ENCODE results near the gene ANXA10. TPM values are rescaled to one million over a fixed set of nuclear protein-coding genes. Genes with fewer than 3 reads are reported as not detected.
"Not testable (repeated sequence)": the region's sequence is repeated elsewhere in the genome, so short reads cannot be mapped to it uniquely, and the experiment has no call there.

ANXA10 gene
- polyA plus RNA-seq, 1 experiment = not detected

DNA sequence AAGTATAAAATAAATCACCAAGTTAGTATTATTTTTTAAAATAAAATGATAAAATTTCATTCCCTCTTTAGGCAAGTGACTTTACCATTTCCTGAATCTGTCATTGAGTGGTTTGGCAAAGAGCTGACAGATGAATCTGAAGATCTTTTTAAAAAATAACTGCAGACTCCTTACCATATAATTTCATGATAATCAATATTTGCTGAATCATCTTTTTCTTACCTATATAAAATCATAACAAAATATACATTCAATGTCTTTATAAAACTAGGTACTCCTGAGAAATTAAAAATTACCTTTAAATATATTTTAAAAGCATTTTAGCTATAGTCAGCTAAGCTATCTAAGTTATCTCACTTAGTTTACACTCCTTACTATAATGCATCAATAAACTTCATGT is 17.2 kb downstream of the ANXA10 start:
- Histone ChIP-seq H3K4me3 (ENCODE audit: low read depth, low read length) (no peak overlapping the region), H3K27me3 (ENCODE audit: control insufficient read depth, insufficient read depth, low read length) (no peaks in the 10 kb centered on the region), H3K36me3 (ENCODE audit: control insufficient read depth, insufficient read depth, low read length) (no peaks in the 10 kb centered on the region)
- DNase-seq (ENCODE audit: low read depth) = no peak
- ChIA-PET CTCF (interaction anchor here (0.7 kb wide), 2 partner anchors 45 to 1944 kb away, joined by 3 read pairs; no protein-coding TSS in a partner anchor), POLR2A (no interaction called here)
- TF ChIP-seq CTCF (IDR thresholded peaks at IDR 0.05; ENCODE audit: insufficient read depth, low read depth, low read length) = no peak

DNA sequence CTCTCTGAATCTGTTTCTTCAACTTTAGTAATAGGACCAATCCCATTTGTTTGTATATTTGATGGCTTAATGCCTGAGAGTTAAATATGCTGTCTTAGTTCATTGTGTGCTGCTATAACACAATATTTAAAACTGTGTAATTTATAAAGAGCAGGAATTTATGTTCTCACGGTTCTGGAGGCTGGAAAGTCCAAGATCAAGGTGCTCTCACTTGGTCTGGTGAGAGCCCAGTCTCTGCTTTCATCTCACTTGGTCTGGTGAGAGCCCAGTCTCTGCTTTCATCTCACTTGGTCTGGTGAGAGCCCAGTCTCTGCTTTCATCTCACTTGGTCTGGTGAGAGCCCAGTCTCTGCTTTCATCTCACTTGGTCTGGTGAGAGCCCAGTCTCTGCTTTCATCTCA is 20.7 kb downstream of the ANXA10 start:
- CTCF ChIA-PET; H3K4me3 ChIP-seq (ENCODE audit: low read depth, low read length); DNase-seq (ENCODE audit: low read depth); POLR2A ChIA-PET; H3K36me3 ChIP-seq (ENCODE audit: control insufficient read depth, insufficient read depth, low read length); H3K27me3 ChIP-seq (ENCODE audit: control insufficient read depth, insufficient read depth, low read length): not testable (repeated sequence)

- Histone ChIP-seq H3K27me3 (ENCODE audit: control insufficient read depth, insufficient read depth, low read length) (no peaks in the 10 kb centered on the region), H3K4me3 (ENCODE audit: low read depth, low read length) (no peak overlapping the region), H3K36me3 (ENCODE audit: control insufficient read depth, insufficient read depth, low read length) (no peaks in the 10 kb centered on the region; the same call in 1 of the 2 replicates)
- no peak for DNase-seq (ENCODE audit: low read depth)
- TF ChIP-seq CTCF (IDR thresholded peaks at IDR 0.05; ENCODE audit: insufficient read depth, low read depth, low read length) = no peak
- ChIA-PET CTCF (interaction anchor here (0.6 kb wide), 1 partner anchor 35 kb away, joined by 3 read pairs; no protein-coding TSS in a partner anchor), POLR2A (no interaction called here)
These were observed 25.8 kb downstream of the ANXA10 start for GRCh38 chr4:168118116-168118655.

- no peak for DNase-seq (ENCODE audit: low read depth)
- no peak for TF ChIP-seq CTCF (IDR thresholded peaks at IDR 0.05; ENCODE audit: insufficient read depth, low read depth, low read length)
- POLR2A ChIA-PET = no interaction called here
- CTCF ChIA-PET = interaction anchor here (0.6 kb wide), 1 partner anchor 34 kb away, joined by 3 read pairs; no protein-coding TSS in a partner anchor
- Histone ChIP-seq H3K36me3 (ENCODE audit: control insufficient read depth, insufficient read depth, low read length) (no peaks in the 10 kb centered on the region; the same call in 1 of the 2 replicates), H3K27me3 (ENCODE audit: control insufficient read depth, insufficient read depth, low read length) (no peaks in the 10 kb centered on the region), H3K4me3 (ENCODE audit: low read depth, low read length) (no peak overlapping the region)
These were observed 26.8 kb downstream of the ANXA10 start for GRCh38 chr4:168119100-168119499.

GRCh38 chr4:168119890-168120289 is 27.6 kb downstream of the ANXA10 start:
- Histone ChIP-seq H3K27me3 (ENCODE audit: control insufficient read depth, insufficient read depth, low read length) (no peaks in the 10 kb centered on the region), H3K4me3 (ENCODE audit: low read depth, low read length) (no peak overlapping the region), H3K36me3 (ENCODE audit: control insufficient read depth, insufficient read depth, low read length) (no peaks in the 10 kb centered on the region; the same call in 1 of the 2 replicates)
- TF ChIP-seq CTCF (IDR thresholded peaks at IDR 0.05; ENCODE audit: insufficient read depth, low read depth, low read length) = no peak
- POLR2A ChIA-PET = no interaction called here
- CTCF ChIA-PET = interaction anchor here (1.0 kb wide), 1 partner anchor 35 kb away, joined by 3 read pairs; no protein-coding TSS in a partner anchor
- DNase-seq (ENCODE audit: low read depth) = no peak

DNA sequence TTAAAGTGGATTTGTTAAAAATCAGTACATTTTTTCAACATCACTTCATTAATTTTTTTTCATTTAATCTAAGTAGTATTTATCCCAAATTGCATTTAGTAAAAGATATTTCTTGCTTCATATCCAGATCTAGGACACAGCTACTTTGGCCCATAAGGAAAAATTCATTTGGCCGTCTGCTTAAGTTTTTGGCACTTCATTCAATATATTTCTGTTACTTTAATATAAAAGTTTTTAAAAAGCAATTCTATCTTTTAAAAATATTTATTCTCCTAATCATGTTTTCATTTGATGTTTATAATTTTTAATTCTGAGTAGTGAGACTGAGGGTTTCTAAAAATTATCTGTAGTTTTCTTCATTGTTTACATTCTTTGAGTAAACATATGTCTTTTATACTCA is 28.5 kb downstream of the ANXA10 start:
- no peaks in the 10 kb centered on the region for H3K27me3 ChIP-seq (ENCODE audit: control insufficient read depth, insufficient read depth, low read length)
- H3K4me3 ChIP-seq (ENCODE audit: low read depth, low read length) = no peak overlapping the region
- ChIA-PET CTCF (no interaction called here), POLR2A (no interaction called here)
- H3K36me3 ChIP-seq (ENCODE audit: control insufficient read depth, insufficient read depth, low read length) = no peaks in the 10 kb centered on the region; the same call in 1 of the 2 replicates
- DNase-seq (ENCODE audit: low read depth) = no peak
- no peak for TF ChIP-seq CTCF (IDR thresholded peaks at IDR 0.05; ENCODE audit: insufficient read depth, low read depth, low read length)

Measured in BJ (cell line).